ENCODE results near the gene NOVA1. TPM values are rescaled to one million over a fixed set of nuclear protein-coding genes. Genes with fewer than 3 reads are reported as not detected.

NOVA1 gene
- total and polyA plus RNA-seq, 2 of the 4 experiments (the other 2 are of a cell fraction), result 0.90 to 3.0 TPM

- ChIA-PET POLR2A (ENCODE audit: unreplicated experiment) (no interaction called here), CTCF (no interaction called here)
- no peak for ATAC-seq (ENCODE audit: low read depth)
- Histone ChIP-seq H3K27ac (ENCODE audit: insufficient read depth, low read length) (no peak overlapping the region), H3K14ac (replicated peaks; ENCODE audit: low read depth, low read length) (no peak overlapping the region), H4K8ac (ENCODE audit: low read depth in 2 of 2, low read length in 2 of 2) (no peak overlapping the region), H3K4me3 (ENCODE audit: insufficient read depth, low read depth, low read length) (no peak overlapping the region), H2BK120ac (ENCODE audit: low read depth, low read length) (no peak overlapping the region), H2BK20ac (ENCODE audit: low read depth, low read length) (no peak overlapping the region), H2BK15ac (ENCODE audit: low read depth, low read length) (no peak overlapping the region), H2AK9ac (replicated peaks; ENCODE audit: low read depth, low read length, poor library complexity) (no peak overlapping the region), H4K20me1 (ENCODE audit: insufficient read depth, low read length) (no peaks in the 10 kb centered on the region), H2BK5ac (ENCODE audit: low read depth, low read length, poor library complexity, severe bottlenecking) (no peak overlapping the region), H3K4me1 (ENCODE audit: control insufficient read depth, insufficient read depth, low read length) (no peaks in the 10 kb centered on the region), H3K9me1 (ENCODE audit: insufficient read depth, low read length) (no peaks in the 10 kb centered on the region), H2AK5ac (ENCODE audit: low read depth, low read length) (no peak overlapping the region), H3K4me2 (ENCODE audit: low read depth, low read length) (no peak overlapping the region), H3K9me3 (ENCODE audit: control insufficient read depth, insufficient read depth, low read length) (no peaks in the 10 kb centered on the region), H3K56ac (ENCODE audit: extremely low read depth, insufficient read depth, low read length) (no peak overlapping the region), H4K91ac (ENCODE audit: insufficient read depth, low read depth, low read length) (no peak overlapping the region), H3K18ac (ENCODE audit: low read depth, low read length) (no peak overlapping the region), H4K5ac (ENCODE audit: low read depth, low read length) (no peak overlapping the region), H2AFZ (replicated peaks; ENCODE audit: low read length, poor library complexity) (no peak overlapping the region), H3K4ac (ENCODE audit: low read depth, low read length) (no peak overlapping the region), H3K79me1 (ENCODE audit: low read depth in 1 of 2, low read length in 2 of 2) (no peaks in the 10 kb centered on the region; a peak in 1 of 4 replicates), H3K23ac (ENCODE audit: low read depth, low read length) (no peak overlapping the region), H3K36me3 (ENCODE audit: control insufficient read depth, insufficient read depth, low read length) (no peaks in the 10 kb centered on the region), H3K27me3 (ENCODE audit: control insufficient read depth, insufficient read depth, low read length) (peaks cover 8% of the 10 kb centered on the region), H3K9ac (ENCODE audit: low read depth, low read length) (no peak overlapping the region)
- TF ChIP-seq BHLHE40 (IDR thresholded peaks at IDR 0.05; ENCODE audit: low read depth, low read length) (no peak), USF2 (IDR thresholded peaks at IDR 0.05; ENCODE audit: low read depth, low read length) (no peak), CTCF (conservative IDR thresholded peaks at IDR 0.05; ENCODE audit: low read depth, low read length) (no peak), FOS (IDR thresholded peaks at IDR 0.05; ENCODE audit: low read depth, low read length) (no peak), RAD21 (IDR thresholded peaks at IDR 0.05; ENCODE audit: low read length) (no peak)
- TF ChIP-seq, protein P1, sequence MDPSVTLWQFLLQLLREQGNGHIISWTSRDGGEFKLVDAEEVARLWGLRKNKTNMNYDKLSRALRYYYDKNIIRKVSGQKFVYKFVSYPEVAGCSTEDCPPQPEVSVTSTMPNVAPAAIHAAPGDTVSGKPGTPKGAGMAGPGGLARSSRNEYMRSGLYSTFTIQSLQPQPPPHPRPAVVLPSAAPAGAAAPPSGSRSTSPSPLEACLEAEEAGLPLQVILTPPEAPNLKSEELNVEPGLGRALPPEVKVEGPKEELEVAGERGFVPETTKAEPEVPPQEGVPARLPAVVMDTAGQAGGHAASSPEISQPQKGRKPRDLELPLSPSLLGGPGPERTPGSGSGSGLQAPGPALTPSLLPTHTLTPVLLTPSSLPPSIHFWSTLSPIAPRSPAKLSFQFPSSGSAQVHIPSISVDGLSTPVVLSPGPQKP (IDR thresholded peaks at IDR 0.05; ENCODE audit: borderline replicate concordance, low read depth, low read length), result no peak
- no CpG with 5 or more reads among the region's 2 CpGs for WGBS, 2 experiments (ENCODE audit: extremely low coverage in 2 of 2, insufficient read length in 1 of 2)
- no TSS peak for BruUV-seq (replicated peaks)
- DNase-seq, result no peak
- intact Hi-C loops (cut with micrococcal nuclease) (loop anchor here (5.0 to 10.0 kb wide), 2 partner anchors 203 to 310 kb away; no protein-coding TSS in a partner anchor), dilution Hi-C loops (cut with HindIII; ENCODE audit: low sequenced_read_pairs, unreplicated experiment) (no loop called here), in situ Hi-C loops (cut with MboI; ENCODE audit: low sequenced_read_pairs) (no loop called here)
Observed at GRCh38 chr14:26594756-26595545, 2.9 kb downstream of the NOVA1 start.
